Natural killer cell (primary cell): Measurements from ENCODE around the gene MAGEB10. TPM values are rescaled to one million over a fixed set of nuclear protein-coding genes. Genes with fewer than 3 reads are reported as not detected.

Experiments
- ATAC-seq, 3 donors: fragments of 150-1000 bp in 2 of 3; fragments of 200-7000 bp in 1 of 3; cut with Tn5 transposase; 1 replicate in 1 of 3; 2 replicates in 2 of 3; pipeline ENCODE4 v1.10.0; 2021; ENCODE audit warnings: mild to moderate bottlenecking in 2 of 3, moderate library complexity in 2 of 3
- DNase-seq, 2 donors: peaks; one replicate each; pipeline versions ENCODE4 v3.0.0 to v3.0.0-alpha.2; 2013 to 2021; ENCODE audit warnings: mixed read lengths in 1 of 2
- H3K27ac ChIP-seq: one replicate; pipeline ENCODE4 v1.5.1; 2013; ENCODE audit warnings: mild to moderate bottlenecking, low read length
- H3K27me3 ChIP-seq: one replicate; pipeline ENCODE4 v1.6.1; 2013; ENCODE audit warnings: low read length; ENCODE audit not compliant: control insufficient read depth, insufficient read depth
- H3K36me3 ChIP-seq: one replicate; pipeline ENCODE4 v1.6.1; 2013; ENCODE audit warnings: low read length; ENCODE audit not compliant: control insufficient read depth, insufficient read depth
- H3K4me1 ChIP-seq: one replicate; pipeline ENCODE4 v1.6.1; 2013; ENCODE audit warnings: low read length; ENCODE audit not compliant: control insufficient read depth, insufficient read depth
- H3K4me3 ChIP-seq: one replicate; pipeline ENCODE4 v1.5.1; 2013; ENCODE audit warnings: low read length
- H3K9me3 ChIP-seq: one replicate; pipeline ENCODE4 v1.6.1; 2013; ENCODE audit warnings: low read length; ENCODE audit not compliant: control insufficient read depth, insufficient read depth
- H3K27ac Mint-ChIP-seq, 2 donors: one replicate each; pipeline ENCODE4 v1.8.0; 2022; ENCODE audit warnings: mild to moderate bottlenecking in 2 of 2, mixed read lengths in 2 of 2, moderate library complexity in 1 of 2
- H3K27me3 Mint-ChIP-seq, 2 donors: one replicate each; pipeline ENCODE4 v1.8.0; 2022; ENCODE audit warnings: low read depth in 2 of 2, mixed read lengths in 2 of 2
- H3K36me3 Mint-ChIP-seq: one replicate; pipeline ENCODE4 v1.8.0; 2022; ENCODE audit warnings: mixed read lengths
- H3K4me1 Mint-ChIP-seq, 2 donors: one replicate each; pipeline ENCODE4 v1.8.0; 2022; ENCODE audit warnings: mixed read lengths in 2 of 2
- H3K4me3 Mint-ChIP-seq: one replicate; pipeline ENCODE4 v1.8.0; 2022; ENCODE audit warnings: mild to moderate bottlenecking, moderate library complexity, mixed read lengths
- H3K9me3 Mint-ChIP-seq, 2 donors: one replicate each; pipeline ENCODE4 v1.8.0; 2022; ENCODE audit warnings: mixed read lengths in 2 of 2
- CTCF ChIP-seq: fragments of 200-600 bp; IDR thresholded peaks from one replicate; pipeline ENCODE4 v1.8.0; 2022; ENCODE audit warnings: antibody characterized with exemption
- WGBS: methylation state at CpG from one replicate; pipeline ENCODE4 v1.1.7; 2013; ENCODE audit warnings: missing lambda C conversion rate; ENCODE audit not compliant: insufficient coverage; 5-methylcytosine and 5-hydroxymethylcytosine counted together
- intact Hi-C: fragments of 100-400 bp; cut with micrococcal nuclease; formaldehyde crosslinking; loops from one replicate; pipeline ENCODE4 v1.14.2; 2022
- total RNA-seq, 4 donors: library from RNA; stranded (reverse); fragments of 120-200 nt in 1 of 4; gene quantifications; one replicate each; pipeline versions ENCODE4 v1.2.3 to v1.2.4, GENCODE V29; 2013 to 2022

Gene MAGEB10
- total RNA-seq, 3 donors from 2014 or later (not counting 1 experiment from before 2014, with no cell fraction given), result not detected

GRCh38 chrX:27842859-27843258, 35.1 kb downstream of the MAGEB10 start:
- Histone ChIP-seq H3K4me3 (no peak overlapping the region), H3K4me1 (no peaks in the 10 kb centered on the region), H3K27ac (no peak overlapping the region), H3K27me3 (no peaks in the 10 kb centered on the region), H3K9me3 (no peaks in the 10 kb centered on the region), H3K36me3 (no peaks in the 10 kb centered on the region)
- ATAC-seq (no peak), DNase-seq (no peak)
- no peak for TF ChIP-seq CTCF
- H3K27me3 Mint-ChIP-seq, result no peaks in the 10 kb centered on the region
- no peaks in the 10 kb centered on the region for H3K36me3 Mint-ChIP-seq
- H3K4me1 Mint-ChIP-seq, result no peaks in the 10 kb centered on the region
- H3K9me3 Mint-ChIP-seq, result peaks cover 2 to 7% of the 10 kb centered on the region in 2 donors
- H3K4me3 Mint-ChIP-seq, result no peak overlapping the region
- 83% methylated on average over 3 of the region's 4 CpGs for WGBS
- intact Hi-C loops, result no loop called here
- H3K27ac Mint-ChIP-seq, result no peak overlapping the region

GRCh38 chrX:27860337-27860736, 52.5 kb downstream of the MAGEB10 start:
- no peak for ATAC-seq
- no peaks in the 10 kb centered on the region for H3K4me1 Mint-ChIP-seq
- peaks cover 9 to 11% of the 10 kb centered on the region in 2 donors for H3K9me3 Mint-ChIP-seq
- Histone ChIP-seq H3K9me3 (no peaks in the 10 kb centered on the region), H3K27ac (no peak overlapping the region), H3K27me3 (no peaks in the 10 kb centered on the region), H3K4me1 (no peaks in the 10 kb centered on the region), H3K36me3 (no peaks in the 10 kb centered on the region), H3K4me3 (no peak overlapping the region)
- no peak for DNase-seq
- no peak for TF ChIP-seq CTCF
- H3K27me3 Mint-ChIP-seq, result no peaks in the 10 kb centered on the region
- H3K27ac Mint-ChIP-seq, result no peak overlapping the region
- intact Hi-C loops, result no loop called here
- H3K36me3 Mint-ChIP-seq, result no peaks in the 10 kb centered on the region
- no peak overlapping the region for H3K4me3 Mint-ChIP-seq

- Mint-ChIP-seq H3K9me3 (peaks cover 6 to 7% of the 10 kb centered on the region in 2 donors), H3K27ac (no peak overlapping the region), H3K27me3 (no peaks in the 10 kb centered on the region), H3K4me3 (no peak overlapping the region), H3K36me3 (no peaks in the 10 kb centered on the region), H3K4me1 (no peaks in the 10 kb centered on the region)
- H3K27me3 ChIP-seq, result no peaks in the 10 kb centered on the region
- DNase-seq (no peak), ATAC-seq (no peak)
- H3K36me3 ChIP-seq, result no peaks in the 10 kb centered on the region
- no peaks in the 10 kb centered on the region for H3K4me1 ChIP-seq
- no peak overlapping the region for H3K27ac ChIP-seq
- WGBS, result 59% methylated on average over 35 of the region's 35 CpGs
- no peak overlapping the region for H3K4me3 ChIP-seq
- no peaks in the 10 kb centered on the region for H3K9me3 ChIP-seq
- TF ChIP-seq CTCF, result no peak
- intact Hi-C loops, result no loop called here
These were observed 56.0 kb downstream of the MAGEB10 start for GRCh38 chrX:27863809-27864208.

Other genes with a start within 250 kb of the MAGEB10 start
- not detected for gene DCAF8L2, start 217.6 kb upstream of the MAGEB10 start, total RNA-seq
- not detected for gene DCAF8L1, start 173.5 kb downstream of the MAGEB10 start, total RNA-seq